GM12865 (cell line): ENCODE data around the gene UBE2D1.

ENCODE experiments used
- DNase-seq: peaks from one replicate; pipeline ENCODE4 v3.0.0; 2010; ENCODE audit warnings: low read depth
- H3K4me3 ChIP-seq: 2 replicates; pipeline ENCODE4 v1.5.1; 2011; ENCODE audit warnings: mild to moderate bottlenecking, low read depth, low read length, control low read depth
- CTCF ChIP-seq: IDR thresholded peaks from 2 replicates; pipeline ENCODE4 v1.5.1; 2011; ENCODE audit warnings: low read length, control low read depth, low read depth, inconsistent platforms; ENCODE audit not compliant: insufficient read depth; ENCODE audit errors: missing control alignments

The UBE2D1 gene

GRCh38 chr10:58399410-58399809 lies 64.6 kb downstream of the UBE2D1 start:
- no peak overlapping the region for H3K4me3 ChIP-seq
- DNase-seq: no peak
- TF ChIP-seq CTCF: no peak

- DNase-seq: no peak
- TF ChIP-seq CTCF: no peak
- H3K4me3 ChIP-seq: no peak overlapping the region
Measured at GRCh38 chr10:58400609-58401008, 65.8 kb downstream of the UBE2D1 start.

- no peak for DNase-seq
- no peak overlapping the region for H3K4me3 ChIP-seq
- no peak for TF ChIP-seq CTCF
Measured at GRCh38 chr10:58404001-58404400, 69.2 kb downstream of the UBE2D1 start.

- H3K4me3 ChIP-seq: no peak overlapping the region
- TF ChIP-seq CTCF: no peak
- DNase-seq: no peak
Measured at GRCh38 chr10:58409956-58410610, 75.3 kb downstream of the UBE2D1 start.

- H3K4me3 ChIP-seq: no peak overlapping the region
- no peak for TF ChIP-seq CTCF
- DNase-seq: no peak
Measured at GRCh38 chr10:58412502-58412961, 77.7 kb downstream of the UBE2D1 start.

- no peak for DNase-seq
- TF ChIP-seq CTCF: no peak
- H3K4me3 ChIP-seq: no peak overlapping the region
Measured at GRCh38 chr10:58414270-58415041, 79.7 kb downstream of the UBE2D1 start.
